ENCODE results near the gene UBXN6. TPM values are rescaled to one million over a fixed set of nuclear protein-coding genes. Genes with fewer than 3 reads are reported as not detected.

The UBXN6 gene
- total RNA-seq, 1 experiment from 2014 or later = 84.8 TPM

DNA sequence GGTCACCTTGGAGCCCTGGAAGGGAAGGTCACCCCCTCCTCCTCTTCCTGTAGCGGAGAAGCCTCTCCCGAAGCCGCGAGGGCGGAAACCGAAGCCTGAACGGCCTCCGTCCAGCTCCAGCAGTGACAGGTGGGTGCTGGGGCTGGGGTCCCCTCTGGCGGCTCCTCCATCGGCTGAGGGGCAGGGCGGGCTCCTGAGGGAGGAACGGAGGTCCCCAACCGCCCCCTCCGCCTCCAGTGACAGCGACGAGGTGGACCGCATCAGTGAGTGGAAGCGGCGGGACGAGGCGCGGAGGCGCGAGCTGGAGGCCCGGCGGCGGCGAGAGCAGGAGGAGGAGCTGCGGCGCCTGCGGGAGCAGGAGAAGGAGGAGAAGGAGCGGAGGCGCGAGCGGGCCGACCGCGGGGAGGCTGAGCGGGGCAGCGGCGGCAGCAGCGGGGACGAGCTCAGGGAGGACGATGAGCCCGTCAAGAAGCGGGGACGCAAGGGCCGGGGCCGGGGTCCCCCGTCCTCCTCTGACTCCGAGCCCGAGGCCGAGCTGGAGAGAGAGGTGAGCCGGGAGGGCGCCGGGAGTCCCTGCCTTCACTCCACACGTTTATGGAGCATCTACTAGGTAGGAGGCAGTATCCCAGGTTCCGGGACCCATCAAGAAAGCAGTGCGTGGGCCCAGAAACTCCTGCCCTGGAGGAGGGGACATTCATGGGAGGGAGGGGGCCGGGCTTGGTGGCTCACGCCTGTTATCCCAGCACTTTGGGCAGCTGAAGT, 36.5 kb upstream of the UBXN6 start:
- no peak for DNase-seq (ENCODE audit: low spot score)

DNA sequence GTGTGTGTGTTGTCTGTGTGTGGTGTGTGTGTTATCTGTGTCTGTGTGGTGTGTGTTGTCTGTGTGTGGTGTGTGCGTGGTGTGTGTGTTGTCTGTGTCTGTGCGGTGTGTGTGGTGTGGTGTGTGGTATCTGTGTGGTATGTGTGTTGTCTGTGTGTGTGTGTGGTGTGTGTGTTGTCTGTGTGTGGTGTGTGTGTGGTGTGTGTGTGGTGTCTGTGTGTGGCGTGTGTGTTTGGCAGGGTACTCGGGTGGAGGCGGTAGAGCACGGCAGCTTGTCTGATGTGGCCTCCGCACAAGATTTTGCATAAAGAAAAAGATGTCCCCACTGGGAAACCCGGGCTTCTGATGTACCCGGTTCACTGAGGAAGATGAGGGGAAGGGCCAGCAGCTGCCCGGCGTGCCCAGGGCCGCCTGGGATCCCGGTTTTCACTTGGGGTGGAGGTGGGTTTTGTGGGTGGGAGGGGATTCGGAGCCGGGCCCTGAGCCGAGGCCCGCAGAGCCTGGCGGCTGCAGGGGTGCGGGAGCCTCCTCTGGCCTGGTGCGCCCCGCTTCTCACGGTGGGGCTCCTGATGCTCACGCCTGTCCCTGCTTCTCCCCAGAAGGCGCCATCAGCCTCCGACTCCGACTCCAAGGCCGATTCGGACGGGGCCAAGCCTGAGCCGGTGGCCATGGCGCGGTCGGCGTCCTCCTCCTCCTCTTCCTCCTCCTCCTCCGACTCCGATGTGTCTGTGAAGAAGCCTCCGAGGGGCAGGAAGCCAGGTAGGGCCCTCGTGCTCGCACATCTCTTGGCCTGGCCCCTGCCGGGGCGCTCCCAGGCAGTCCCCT, 35.7 kb upstream of the UBXN6 start:
- no peak for DNase-seq (ENCODE audit: low spot score)

DNA sequence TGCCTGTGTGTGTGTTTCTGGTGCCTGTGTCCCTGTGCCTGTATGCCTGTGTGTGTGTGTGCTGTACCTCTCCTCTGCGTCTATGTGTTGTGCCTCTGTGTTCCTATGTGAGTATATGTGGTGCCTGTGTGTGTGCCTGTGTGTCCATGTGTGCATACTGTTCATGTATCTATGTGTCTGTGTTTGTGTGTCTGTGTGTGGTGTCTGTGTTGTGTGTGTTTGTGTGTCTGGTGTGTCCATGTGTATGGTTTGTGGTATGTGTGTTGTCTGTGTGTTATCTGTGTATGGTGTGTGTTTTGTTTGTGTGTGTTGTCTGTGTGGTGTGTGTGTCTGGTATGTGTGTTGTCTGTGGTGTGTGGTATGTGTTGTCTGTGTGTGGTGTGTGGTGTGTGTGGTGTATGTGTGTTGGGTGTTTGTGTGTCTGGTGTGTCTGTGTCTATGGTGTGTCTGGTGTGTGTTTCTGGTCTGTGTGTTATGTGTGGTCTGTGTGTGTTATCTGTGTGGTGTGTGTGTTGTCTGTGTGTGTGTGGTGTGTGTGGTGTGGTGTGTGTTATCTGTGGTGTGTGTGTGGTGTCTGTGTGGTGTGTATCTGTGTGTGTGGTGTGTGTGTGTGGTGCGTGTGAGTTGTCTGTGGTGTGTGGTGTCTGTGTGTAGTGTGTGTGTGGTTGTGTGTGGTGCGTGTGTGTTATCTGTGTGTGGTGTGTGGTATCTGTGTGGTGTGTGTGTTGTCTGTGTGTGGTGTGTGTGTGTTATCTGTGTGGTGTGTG, 34.9 kb upstream of the UBXN6 start:
- no peak for DNase-seq (ENCODE audit: low spot score)

DNA sequence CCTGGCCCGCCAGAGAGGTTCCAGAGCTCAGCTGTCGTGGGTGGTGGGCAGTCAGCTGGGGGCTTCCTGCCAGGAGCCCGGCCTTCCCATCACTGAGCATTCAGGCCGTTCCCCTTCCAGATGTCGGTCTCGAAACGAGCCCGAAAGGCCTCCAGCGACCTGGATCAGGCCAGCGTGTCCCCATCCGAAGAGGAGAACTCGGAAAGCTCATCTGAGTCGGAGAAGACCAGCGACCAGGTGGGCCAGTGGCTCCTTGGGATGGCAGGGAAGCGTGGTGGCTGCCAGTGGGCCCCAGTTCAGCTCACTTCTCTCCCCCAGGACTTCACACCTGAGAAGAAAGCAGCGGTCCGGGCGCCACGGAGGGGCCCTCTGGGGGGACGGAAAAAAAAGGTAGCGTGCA, 33.9 kb upstream of the UBXN6 start:
- no peak for DNase-seq (ENCODE audit: low spot score)

DNA sequence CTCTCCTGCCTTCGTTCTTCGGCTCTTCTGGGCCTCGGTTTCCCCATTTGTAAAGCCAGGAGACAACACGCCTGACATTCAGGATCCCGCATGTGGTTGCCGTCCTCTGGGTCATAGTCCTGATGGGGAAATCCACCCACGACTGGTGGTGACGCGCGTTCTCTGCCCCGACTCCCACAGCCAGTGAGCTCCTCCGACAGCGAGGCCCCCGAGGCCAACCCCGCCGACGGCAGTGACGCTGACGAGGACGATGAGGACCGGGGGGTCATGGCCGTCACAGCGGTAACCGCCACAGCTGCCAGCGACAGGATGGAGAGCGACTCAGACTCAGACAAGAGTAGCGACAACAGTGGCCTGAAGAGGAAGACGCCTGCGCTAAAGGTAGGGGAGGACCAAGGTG, 30.9 kb upstream of the UBXN6 start:
- no peak for DNase-seq (ENCODE audit: low spot score)

DNA sequence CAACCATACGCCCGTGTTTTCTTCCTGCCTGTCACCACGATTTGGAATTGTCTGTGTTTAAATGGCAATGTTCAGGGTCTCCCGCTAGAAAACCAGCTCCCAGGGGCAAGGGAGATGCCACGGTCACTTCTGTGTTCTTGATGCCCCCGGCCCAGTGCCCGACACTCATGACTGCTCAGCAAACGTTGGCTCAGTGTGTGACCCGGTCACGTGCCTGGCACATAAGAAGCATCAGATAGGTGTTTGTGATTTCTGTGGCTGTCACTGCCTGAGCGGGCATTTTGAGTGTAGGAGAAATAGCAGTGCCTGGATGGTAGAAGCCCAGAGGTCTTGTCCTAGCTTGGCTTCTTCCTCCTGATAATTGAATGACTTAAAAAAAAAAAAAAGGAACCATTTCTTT, 30.0 kb upstream of the UBXN6 start:
- no peak for DNase-seq (ENCODE audit: low spot score)

DNA sequence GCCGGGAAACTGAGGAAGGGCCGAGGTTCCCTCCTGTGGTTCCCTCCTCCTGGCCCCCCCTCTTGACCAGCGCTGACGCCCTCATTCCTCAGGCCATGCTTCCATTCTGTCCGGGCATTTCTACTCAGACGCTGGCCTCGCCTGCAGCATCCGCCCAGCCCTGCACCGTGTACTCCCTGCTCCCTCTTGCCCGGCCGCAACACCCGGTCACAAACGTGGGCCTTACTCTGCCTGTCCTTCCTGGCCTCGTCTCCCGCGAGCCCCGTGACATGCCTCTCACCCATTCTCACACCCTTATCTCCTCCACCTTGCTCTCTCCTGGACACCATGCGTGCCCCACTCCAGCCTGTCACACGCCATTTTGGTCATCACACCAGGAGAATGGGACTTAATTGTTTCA, 25.8 kb upstream of the UBXN6 start:
- DNase-seq (ENCODE audit: low spot score) = no peak

DNA sequence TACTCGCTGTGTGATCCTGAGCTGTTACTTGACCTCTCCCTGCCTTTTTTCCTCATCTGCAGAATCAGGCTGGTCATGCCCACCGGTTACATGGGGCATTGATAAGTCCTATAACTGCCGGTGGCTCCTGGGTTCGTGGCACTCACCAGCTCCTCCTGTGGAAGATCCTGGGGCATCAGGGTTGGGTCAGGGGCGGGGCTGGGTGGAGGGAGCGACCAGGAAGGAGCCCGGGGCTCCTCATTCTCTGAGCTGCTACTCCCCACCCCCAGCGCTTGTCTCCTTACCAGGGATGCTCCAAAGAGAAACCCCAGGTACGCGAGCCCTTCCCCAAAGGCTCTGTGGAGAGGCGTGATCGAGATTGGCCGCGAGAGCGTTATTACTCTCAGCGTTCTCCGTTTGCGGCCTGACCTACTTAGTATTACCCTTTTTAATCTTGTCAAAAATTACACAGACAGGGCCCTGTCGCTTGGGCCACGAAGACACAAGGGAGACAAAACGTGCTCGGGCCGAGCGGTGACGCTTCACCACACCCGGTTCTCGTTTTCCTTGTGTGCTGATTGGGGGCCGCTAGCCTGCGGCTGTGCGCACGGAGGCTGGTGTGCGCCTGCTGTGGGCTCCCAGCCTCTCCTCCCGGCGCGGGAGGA, 25.2 kb upstream of the UBXN6 start:
- DNase-seq (ENCODE audit: low spot score) = no peak

DNA sequence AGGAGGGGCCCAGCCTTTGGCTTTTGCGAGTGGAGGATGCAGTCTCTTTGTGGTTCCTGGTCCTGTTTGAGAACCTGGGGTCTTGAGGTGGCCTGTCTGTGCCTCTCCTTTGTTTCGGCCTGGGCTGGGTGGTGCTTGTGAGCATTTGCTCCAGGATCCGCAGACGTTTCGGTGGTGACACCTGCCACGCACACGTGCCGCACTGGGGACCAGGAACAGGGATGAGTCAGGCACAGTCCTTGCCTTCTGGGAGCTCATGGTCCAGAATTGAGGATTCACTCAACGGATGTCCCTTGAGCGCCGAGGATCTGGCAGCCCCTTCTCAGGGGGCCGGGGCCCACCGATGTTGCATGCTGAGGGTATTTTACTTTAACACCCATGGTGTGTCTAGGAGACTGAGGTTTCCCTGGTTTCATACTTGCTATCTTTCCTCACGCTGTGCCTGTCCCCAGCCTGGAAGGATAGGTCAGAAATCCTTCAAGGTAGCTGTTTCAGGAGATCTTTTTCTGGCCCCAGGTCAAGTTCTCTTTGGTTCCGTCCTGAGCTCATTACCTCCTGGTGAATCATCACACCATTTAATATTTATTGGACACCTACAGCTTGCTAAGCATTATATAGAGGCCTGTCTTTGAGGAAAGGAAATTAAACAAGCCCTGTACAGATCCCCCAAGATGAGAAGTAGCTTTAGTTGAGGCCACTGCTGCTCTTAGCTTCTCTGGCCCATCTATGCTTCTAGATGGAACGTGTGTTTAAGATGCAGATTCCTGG, 19.6 kb upstream of the UBXN6 start:
- DNase-seq (ENCODE audit: low spot score) = no peak

DNA sequence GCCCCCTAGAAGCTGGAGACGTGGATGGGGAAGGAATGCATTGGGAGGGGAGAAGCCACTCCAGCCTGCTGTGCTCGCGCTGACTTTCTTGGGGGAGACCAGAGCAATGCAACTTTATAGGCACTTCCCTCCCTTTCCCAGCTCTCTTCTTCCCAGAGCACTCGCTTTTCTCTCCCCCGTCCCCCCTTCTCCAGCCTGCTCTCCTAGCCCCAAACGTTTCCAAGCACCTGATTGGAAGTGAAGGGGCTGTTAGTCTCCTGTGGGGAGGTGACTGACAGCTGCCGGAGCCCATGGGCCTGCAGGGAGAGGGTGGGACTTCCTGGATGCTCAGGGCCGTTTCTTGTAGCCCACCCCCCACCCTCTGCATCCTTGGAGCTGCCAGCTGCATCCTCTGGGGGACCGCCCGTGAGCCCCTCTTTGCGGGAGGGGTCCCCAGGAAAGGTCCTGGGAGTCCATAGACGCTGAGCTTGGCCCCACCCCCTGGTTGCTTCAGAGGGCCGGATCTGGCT, 17.0 kb upstream of the UBXN6 start:
- no peak for DNase-seq (ENCODE audit: low spot score)

DNA sequence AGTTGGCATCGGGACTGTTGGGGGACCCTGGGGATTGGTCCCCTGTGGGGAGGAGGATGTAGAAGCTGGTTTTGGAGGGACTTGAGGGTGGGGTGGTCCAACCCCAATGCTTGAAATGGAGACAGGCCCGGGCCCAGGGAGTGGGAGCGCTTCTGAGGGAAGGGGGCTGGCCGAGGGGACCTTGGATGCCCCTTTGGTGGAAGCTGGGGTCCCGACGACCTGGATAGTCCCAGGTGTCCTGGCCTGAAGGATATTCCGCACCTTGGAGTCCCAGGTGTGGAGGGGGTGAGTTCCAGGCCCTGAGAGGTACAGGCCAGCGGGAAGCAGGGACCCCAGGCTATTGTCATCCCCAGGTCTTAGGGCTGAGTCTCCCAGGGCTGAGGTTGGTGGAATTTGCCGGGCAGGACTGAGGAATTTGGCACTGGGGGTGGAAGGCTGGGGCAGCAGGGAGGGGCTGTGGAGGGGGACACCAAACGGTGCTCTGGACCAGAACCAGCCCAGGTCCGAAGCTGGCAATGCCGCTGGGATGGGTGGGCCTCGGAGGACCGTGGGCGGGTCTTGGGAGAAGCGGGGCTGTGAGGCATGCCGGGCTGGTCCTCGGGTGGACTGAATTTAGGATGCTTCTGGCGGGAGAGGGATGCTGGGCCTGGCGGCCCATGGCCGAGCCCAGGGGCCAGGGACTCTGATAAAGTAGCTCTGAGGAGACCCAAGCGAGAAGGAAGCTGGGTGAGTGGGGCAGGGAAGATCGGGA, 16.3 kb upstream of the UBXN6 start:
- DNase-seq (ENCODE audit: low spot score) = no peak

DNA sequence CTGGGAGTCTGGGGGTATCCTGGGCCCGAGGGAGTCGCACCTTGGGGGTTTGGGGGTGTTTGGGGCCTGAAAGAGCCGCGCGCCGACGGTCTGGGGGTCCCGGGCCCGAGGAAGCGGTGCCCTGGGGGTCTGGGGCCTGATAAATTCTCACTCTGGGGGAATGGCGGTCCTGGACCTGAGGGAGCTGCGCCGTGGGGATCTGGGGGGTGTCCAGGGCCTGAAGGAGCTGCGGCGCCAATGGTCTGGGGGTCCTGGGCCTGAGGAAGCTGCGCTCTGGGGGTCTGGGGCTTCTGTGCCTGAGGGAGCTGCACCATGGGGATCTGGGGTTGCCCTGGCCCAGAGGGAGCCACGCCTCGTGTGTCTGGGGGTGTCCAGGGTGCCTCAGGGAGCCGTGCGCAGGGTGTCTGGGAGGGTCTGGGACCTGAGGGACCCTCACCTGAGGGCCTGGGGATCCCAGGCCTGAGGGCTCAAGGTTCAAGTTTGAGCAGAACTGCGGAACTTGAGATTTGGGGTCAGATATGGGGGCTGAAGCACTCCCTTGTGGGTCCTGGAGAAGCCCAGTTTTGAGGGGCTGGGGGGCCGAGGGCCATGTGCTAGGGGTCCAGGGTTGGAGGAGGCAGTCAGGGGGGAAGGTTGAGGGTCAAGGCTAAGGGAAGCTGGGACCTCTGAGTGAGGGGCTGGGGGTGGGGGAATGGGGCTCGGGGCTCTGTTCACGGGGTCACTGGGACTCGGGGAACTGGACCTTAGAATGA, 15.6 kb upstream of the UBXN6 start:
- no peak for DNase-seq (ENCODE audit: low spot score)

DNA sequence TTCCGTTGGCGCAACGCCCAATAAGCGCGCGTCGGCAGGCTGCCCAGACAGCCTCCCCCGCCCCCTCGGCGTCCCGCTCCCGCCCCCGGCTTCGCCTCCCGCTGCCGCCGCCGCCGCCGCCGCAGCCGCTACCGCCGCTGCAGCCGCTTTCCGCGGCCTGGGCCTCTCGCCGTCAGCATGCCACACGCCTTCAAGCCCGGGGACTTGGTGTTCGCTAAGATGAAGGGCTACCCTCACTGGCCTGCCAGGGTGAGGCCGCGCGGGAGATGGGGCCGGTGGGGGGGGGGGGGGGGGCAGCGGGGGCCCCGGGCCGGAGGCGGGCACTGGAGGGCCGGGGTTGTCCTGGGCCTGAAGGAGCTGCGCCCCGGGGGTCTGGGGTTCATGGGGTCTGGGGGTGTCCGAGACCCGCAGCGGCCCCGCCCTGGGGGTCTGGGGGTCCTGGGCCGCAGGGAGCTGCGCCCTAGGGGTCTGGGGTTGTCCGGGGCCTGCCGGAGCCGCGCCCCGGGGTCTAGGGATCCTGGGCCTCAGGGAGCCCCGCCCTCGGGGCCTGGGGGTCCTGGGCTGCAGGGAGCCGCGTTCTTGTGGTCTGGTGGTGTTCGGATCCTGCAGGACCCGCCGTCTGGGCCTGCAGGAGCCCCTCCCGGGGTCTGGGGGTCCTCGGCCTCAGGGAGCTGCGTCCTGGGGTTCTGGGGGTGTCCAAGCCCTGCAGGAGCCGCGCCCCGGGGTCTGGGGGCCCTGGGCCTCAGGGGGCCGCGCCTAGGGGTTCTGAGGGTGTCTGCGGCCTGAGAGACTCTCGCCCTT, 14.8 kb upstream of the UBXN6 start, which contains the start of gene HDGFL2:
HDGFL2 (plus strand) TSS at position 124 of the 801 bp plus-strand sequence; CDS start at position 178, 54 bp downstream.
- no peak for DNase-seq (ENCODE audit: low spot score)

DNA sequence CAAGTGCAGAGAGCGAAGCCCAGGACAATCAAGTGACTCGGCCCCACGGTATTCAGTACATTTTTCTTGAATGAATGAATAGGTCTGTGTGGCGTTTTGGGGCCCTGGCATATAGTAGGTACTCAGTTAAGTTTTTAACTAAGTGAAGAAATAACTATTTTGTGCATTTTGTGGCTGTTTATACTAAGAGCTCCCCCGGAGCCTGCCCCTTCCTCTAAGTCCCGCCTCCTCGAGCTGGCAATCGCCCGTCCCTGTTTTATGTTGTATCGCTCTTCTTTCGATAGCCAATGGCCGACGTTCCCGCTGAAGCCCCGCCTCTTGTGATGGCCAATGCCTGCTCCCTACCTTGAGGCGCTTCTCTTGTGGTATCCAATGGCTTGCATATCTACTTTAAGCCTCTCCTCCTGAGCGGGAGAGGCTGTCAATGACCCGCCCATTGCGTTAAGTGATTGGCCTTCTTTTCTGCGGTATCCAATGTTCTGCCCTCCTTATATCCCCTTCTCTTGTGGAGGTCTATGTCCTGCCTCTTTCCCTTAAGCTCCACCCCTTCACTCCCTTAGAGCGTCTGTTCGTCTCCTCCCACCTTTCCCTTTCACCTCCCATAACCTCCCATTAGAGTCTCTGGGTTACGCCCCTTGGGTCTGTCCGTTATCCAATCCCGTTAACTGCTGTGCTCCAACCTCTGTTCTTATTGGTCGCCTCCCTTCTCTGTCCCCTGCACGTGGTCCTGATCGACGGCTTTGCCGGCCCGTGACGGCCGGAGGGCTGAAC, 14.0 kb upstream of the UBXN6 start:
- DNase-seq (ENCODE audit: low spot score) = peak; percentile 97

DNA sequence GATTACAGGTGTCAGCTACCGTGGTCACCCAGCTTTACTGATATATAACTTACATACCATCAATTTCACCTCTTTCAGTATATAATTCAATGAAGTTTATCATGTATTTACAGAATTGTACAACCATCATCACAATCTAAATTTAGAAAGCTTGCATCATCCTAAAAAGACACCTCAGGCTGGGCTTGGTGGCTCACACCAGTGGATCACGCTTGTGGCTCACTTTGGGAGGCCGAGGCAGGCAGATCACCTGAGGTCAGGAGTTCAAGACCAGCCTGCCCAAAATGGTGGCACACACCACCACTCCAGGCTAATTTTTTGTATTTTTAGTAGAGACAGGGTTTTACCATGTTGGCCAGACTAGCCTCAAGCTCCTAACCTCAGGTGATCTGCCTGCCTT, 10.2 kb upstream of the UBXN6 start:
- DNase-seq (ENCODE audit: low spot score) = no peak

DNA sequence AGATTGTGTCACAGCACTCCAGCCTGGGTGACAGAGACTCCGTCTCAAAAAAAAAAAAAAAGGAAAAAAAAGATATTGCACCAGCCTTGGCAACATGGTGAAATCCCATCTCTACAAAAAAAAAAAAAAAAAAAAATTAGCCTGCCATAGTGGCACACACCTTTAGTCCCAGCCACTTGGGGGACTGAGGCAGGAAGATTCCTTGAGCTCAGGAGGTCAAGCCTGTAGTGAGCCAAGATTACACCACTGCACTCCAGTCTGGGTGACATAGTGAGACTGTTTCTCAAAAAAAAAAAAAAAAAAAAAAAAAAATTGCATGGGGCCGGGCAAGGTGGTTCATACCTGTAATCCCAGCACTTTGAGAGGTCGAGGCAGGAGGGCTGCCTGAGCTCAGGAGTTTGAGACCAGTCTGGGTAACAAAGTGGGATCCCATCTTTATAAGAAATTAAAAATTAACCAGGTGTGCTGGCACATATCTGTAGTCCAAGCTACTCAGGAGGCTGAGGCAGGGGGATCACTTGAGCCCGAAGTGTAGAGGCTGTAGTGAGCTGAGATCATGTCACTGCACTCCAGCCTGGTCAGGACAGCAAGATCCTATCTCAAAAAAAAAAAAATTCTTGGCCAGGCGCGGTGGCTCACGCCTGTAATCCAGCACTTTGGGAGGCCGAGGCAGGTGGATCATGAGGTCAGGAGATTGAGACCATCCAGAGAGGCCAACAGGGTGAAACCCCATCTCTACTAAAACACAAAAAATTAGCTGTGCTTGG, 7.4 kb upstream of the UBXN6 start:
- no peak for DNase-seq (ENCODE audit: low spot score)
